Esophagus squamous epithelium (tissue), 4 donors: Measurements from ENCODE around the gene MOB3B.

Experiments used
- CTCF ChIP-seq, 6 experiments: fragments of 450-650 bp in 4 of 6; fragments of 200-600 bp in 2 of 6; sonication (generic) in 2 of 6; IDR thresholded peaks; one replicate each; pipeline ENCODE4 v1.5.1; 2016 to 2019; ENCODE audit warnings: antibody characterized with exemption in 6 of 6, mild to moderate bottlenecking in 4 of 6, moderate library complexity in 4 of 6
- POLR2A ChIP-seq, 4 donors: fragments of 450-650 bp; IDR thresholded peaks; one replicate each; pipeline ENCODE4 v1.6.1; 2017; ENCODE audit warnings: antibody characterized with exemption in 4 of 4, mild to moderate bottlenecking in 4 of 4, moderate library complexity in 3 of 4

- no peak for TF ChIP-seq CTCF (IDR thresholded peaks at IDR 0.05)
- no peak for TF ChIP-seq POLR2A (IDR thresholded peaks at IDR 0.05)
Measured at GRCh38 chr9:27425827-27426510, 103.6 kb downstream of the MOB3B start.
